ENCODE results near the gene PET117.
"Not testable (repeated sequence)": the region's sequence is repeated elsewhere in the genome, so short reads cannot be mapped to it uniquely, and the experiment has no call there.

PET117 gene

GRCh38 chr20:18137412-18138265 is at the start of gene PET117, which contains the start of gene KAT14:
Gene PET117 (plus strand): TSS chr20:18137863. CDS start chr20:18137956, 93 bp downstream.
Gene KAT14 (plus strand): TSS chr20:18137863. CDS start chr20:18142661, 4,798 bp downstream.
- DNase-seq (ENCODE audit: low read depth in 2 of 2) = peak; percentile 79 to 81

GRCh38 chr20:18088298-18088697 is 49.4 kb upstream of the PET117 start:
- not testable (repeated sequence) for DNase-seq (ENCODE audit: low read depth in 2 of 2)

- not testable (repeated sequence) for DNase-seq (ENCODE audit: low read depth in 2 of 2)
Observed at GRCh38 chr20:18088841-18089240, 48.8 kb upstream of the PET117 start.

- no peak for DNase-seq (ENCODE audit: low read depth in 2 of 2)
Observed at GRCh38 chr20:18090044-18090443, 47.6 kb upstream of the PET117 start.

GRCh38 chr20:18090477-18090876 is 47.2 kb upstream of the PET117 start:
- DNase-seq (ENCODE audit: low read depth in 2 of 2) = no peak

GRCh38 chr20:18091623-18092022 is 46.0 kb upstream of the PET117 start:
- DNase-seq (ENCODE audit: low read depth in 2 of 2) = no peak

GRCh38 chr20:18092890-18093289 is 44.8 kb upstream of the PET117 start:
- DNase-seq (ENCODE audit: low read depth in 2 of 2) = no peak

GRCh38 chr20:18093388-18093787 is 44.3 kb upstream of the PET117 start:
- no peak for DNase-seq (ENCODE audit: low read depth in 2 of 2)

GRCh38 chr20:18094191-18094590 is 43.5 kb upstream of the PET117 start:
- no peak for DNase-seq (ENCODE audit: low read depth in 2 of 2)

GRCh38 chr20:18100569-18100968 is 37.1 kb upstream of the PET117 start:
- DNase-seq (ENCODE audit: low read depth in 2 of 2) = not testable (repeated sequence)

- no peak for DNase-seq (ENCODE audit: low read depth in 2 of 2)
Observed at GRCh38 chr20:18101125-18101810, 36.4 kb upstream of the PET117 start.

- no peak for DNase-seq (ENCODE audit: low read depth in 2 of 2)
Observed at GRCh38 chr20:18103497-18103896, 34.2 kb upstream of the PET117 start.

- DNase-seq (ENCODE audit: low read depth in 2 of 2) = no peak
Observed at GRCh38 chr20:18108326-18108725, 29.3 kb upstream of the PET117 start.

- DNase-seq (ENCODE audit: low read depth in 2 of 2) = not testable (repeated sequence)
Observed at GRCh38 chr20:18128574-18128973, 9.1 kb upstream of the PET117 start.

- DNase-seq (ENCODE audit: low read depth in 2 of 2) = no peak
Observed at GRCh38 chr20:18132663-18133062, 5.0 kb upstream of the PET117 start.

- no peak for DNase-seq (ENCODE audit: low read depth in 2 of 2)
Observed at GRCh38 chr20:18133962-18134361, 3.7 kb upstream of the PET117 start.

- DNase-seq (ENCODE audit: low read depth in 2 of 2) = no peak
Observed at GRCh38 chr20:18138266-18138582, 561 bp downstream of the PET117 start.

- DNase-seq (ENCODE audit: low read depth in 2 of 2) = no peak
Observed at GRCh38 chr20:18138639-18139583, 1.2 kb downstream of the PET117 start.

GRCh38 chr20:18139832-18140231 is 2.2 kb downstream of the PET117 start:
- DNase-seq (ENCODE audit: low read depth in 2 of 2) = no peak

GRCh38 chr20:18144541-18145099 is 7.0 kb downstream of the PET117 start:
- no peak for DNase-seq (ENCODE audit: low read depth in 2 of 2)

GRCh38 chr20:18154342-18154741 is 16.7 kb downstream of the PET117 start:
- no peak for DNase-seq (ENCODE audit: low read depth in 2 of 2)

GRCh38 chr20:18156045-18156444 is 18.4 kb downstream of the PET117 start:
- no peak for DNase-seq (ENCODE audit: low read depth in 2 of 2)

Measured in stimulated activated CD8-positive, alpha-beta memory T cell treated with anti-CD3 and anti-CD28 coated beads, Interleukin-2, amount 100 ng/mL, for 1 hour (primary cell).